ENCODE results near the gene WNK4. TPM values are rescaled to one million over a fixed set of nuclear protein-coding genes. Genes with fewer than 3 reads are reported as not detected.

WNK4 gene
- total and polyA plus RNA-seq, 10 of the 15 experiments (the other 5 are each of a cell fraction or from before 2014, with no cell fraction given) = 0.06 to 0.29 (median 0.13) TPM; not detected in 5

DNA sequence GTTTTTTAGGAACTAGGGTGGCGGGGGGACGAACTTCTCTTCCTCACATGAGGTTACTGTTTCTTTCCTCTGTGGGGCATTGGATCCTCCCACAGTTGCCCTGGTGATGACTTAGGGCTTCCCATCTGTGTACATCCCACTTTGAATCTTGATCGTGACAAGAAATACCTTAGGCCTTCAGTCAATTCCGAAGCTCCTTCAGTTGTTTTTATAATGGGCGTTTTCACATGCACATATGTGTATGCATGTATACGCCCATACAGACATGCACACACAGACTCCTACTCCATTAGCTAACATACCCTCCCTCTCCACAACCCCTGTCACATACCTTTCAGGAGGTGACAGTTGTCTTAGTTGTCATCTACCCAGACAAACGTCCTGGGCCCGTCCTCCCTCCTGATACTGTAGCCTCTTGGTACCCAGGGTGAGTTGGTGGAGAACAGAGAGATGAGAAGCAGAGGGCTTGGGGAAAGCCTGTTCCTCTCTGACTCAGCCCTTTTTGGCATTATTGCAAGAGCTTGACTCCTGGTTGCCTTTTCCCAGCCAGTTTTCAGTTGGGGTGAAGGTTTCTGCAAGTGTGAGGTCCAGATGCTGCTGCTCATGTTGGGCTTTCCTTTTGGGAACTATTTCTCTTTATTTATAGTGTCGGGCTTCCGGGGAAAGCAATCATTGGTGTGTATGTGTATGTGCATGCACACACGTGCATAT is 61.7 kb downstream of the WNK4 start:
- in situ Hi-C loops (cut with MboI) = no loop called here
- RAD21 ChIA-PET (ENCODE audit: unreplicated experiment) = interaction anchor here (0.6 kb wide), 1 partner anchor 166 kb away, joined by 5 read pairs; no protein-coding TSS in a partner anchor
- BruUV-seq (replicated peaks) = TSS peak; percentile 39

More for the DNA sequence above, 61.7 kb downstream of the WNK4 start:
- Histone ChIP-seq H3K36me3 (ENCODE audit: control insufficient read depth in 2 of 2, insufficient read depth in 2 of 2, low read length in 1 of 2) (peaks cover 16 to 41% of the 10 kb centered on the region in 2 experiments), H3K9me3 (replicated peaks; ENCODE audit: control insufficient read depth, insufficient read depth, low read length) (no peaks in the 10 kb centered on the region), H3K27me3 (replicated peaks in 1 of 2; ENCODE audit: control insufficient read depth in 2 of 2, insufficient read depth in 2 of 2, low read length in 1 of 2) (no peaks in the 10 kb centered on the region), H3K4me1 (ENCODE audit: control insufficient read depth, insufficient read depth, low read length) (no peaks in the 10 kb centered on the region; the same call in 1 of the 2 replicates), H2AFZ (ENCODE audit: control insufficient read depth, low read depth, low read length) (no peak overlapping the region), H3K4me2 (ENCODE audit: control insufficient read depth, insufficient read depth) (no peak overlapping the region), H3K9ac (ENCODE audit: control insufficient read depth, insufficient read depth, low read length) (no peak overlapping the region), H3K27ac (ENCODE audit: control insufficient read depth, insufficient read depth) (no peak overlapping the region), H3K79me2 (ENCODE audit: control insufficient read depth, insufficient read depth, low read length) (no peaks in the 10 kb centered on the region), H4K20me1 (ENCODE audit: control insufficient read depth, insufficient read depth) (no peaks in the 10 kb centered on the region), H3K4me3 (no peak overlapping the region)
- SMC1A ChIA-PET (ENCODE audit: uncharacterized antibody, unreplicated experiment) = interaction anchor here (0.9 to 1.7 kb wide), 2 partner anchors 87 to 156 kb away, joined by 3 to 7 read pairs; partner anchors contain the start of gene RPL27
- FAIRE-seq (no peak), DNase-seq (ENCODE audit: low read depth, low spot score) (no peak), ATAC-seq (no peak)
- WGBS (ENCODE audit: insufficient coverage, insufficient replicate concordance, low lambda C conversion rate, missing lambda C conversion rate) = 82% methylated on average over 11 of the region's 11 CpGs
- intact Hi-C loops (cut with micrococcal nuclease; ENCODE audit: unreplicated experiment) = loop anchor here (2.0 to 10.0 kb wide), 2 partner anchors 95 to 153 kb away; partner anchors contain the start of gene RPL27
- CTCF ChIA-PET = interaction anchor here (1.6 to 4.7 kb wide), 2 partner anchors 87 to 156 kb away, joined by 5 to 38 read pairs; partner anchors contain the start of gene RPL27
- no peak for TF ChIP-seq SIN3A (IDR thresholded peaks at IDR 0.05; ENCODE audit: low read depth, low read length)
- TF ChIP-seq, protein P1, sequence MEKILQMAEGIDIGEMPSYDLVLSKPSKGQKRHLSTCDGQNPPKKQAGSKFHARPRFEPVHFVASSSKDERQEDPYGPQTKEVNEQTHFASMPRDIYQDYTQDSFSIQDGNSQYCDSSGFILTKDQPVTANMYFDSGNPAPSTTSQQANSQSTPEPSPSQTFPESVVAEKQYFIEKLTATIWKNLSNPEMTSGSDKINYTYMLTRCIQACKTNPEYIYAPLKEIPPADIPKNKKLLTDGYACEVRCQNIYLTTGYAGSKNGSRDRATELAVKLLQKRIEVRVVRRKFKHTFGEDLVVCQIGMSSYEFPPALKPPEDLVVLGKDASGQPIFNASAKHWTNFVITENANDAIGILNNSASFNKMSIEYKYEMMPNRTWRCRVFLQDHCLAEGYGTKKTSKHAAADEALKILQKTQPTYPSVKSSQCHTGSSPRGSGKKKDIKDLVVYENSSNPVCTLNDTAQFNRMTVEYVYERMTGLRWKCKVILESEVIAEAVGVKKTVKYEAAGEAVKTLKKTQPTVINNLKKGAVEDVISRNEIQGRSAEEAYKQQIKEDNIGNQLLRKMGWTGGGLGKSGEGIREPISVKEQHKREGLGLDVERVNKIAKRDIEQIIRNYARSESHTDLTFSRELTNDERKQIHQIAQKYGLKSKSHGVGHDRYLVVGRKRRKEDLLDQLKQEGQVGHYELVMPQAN (conservative IDR thresholded peaks at IDR 0.05) = no peak
- TF ChIP-seq POLR2AphosphoS5 (IDR thresholded peaks at IDR 0.05; ENCODE audit: low read length) = peak; percentile 24
- peak; percentile 30; the same call in 1 of the 2 replicates for TF ChIP-seq POLR2A (IDR thresholded peaks at IDR 0.05; ENCODE audit: low read depth, low read length)
- POLR2A ChIA-PET = interaction anchor here (1.2 kb wide), 1 partner anchor 23 kb away, joined by 3 read pairs; no protein-coding TSS in a partner anchor

Data from GM12878 (cell line).